Mucosa of descending colon (tissue), 3 donors: ENCODE results near the gene PHYHD1. TPM values are rescaled to one million over a fixed set of nuclear protein-coding genes. Genes with fewer than 3 reads are reported as not detected.
A peak's percentile ranks its signal among the peaks of the same experiment; 100 is the strongest.

Experiments
- ATAC-seq: fragments of 200-7000 bp; cut with Tn5 transposase; one replicate; pipeline ENCODE4 v1.9.1; 2020; ENCODE audit warnings: mild to moderate bottlenecking, moderate library complexity
- DNase-seq, 3 donors: peaks; one replicate each; pipeline ENCODE4 v3.0.0-alpha.2; 2020
- H3K36me3 ChIP-seq: fragments of 200-600 bp; one replicate; pipeline ENCODE4 v1.8.0; 2021; ENCODE audit warnings: low read depth, mild to moderate bottlenecking
- H3K4me1 ChIP-seq: fragments of 200-600 bp; one replicate; pipeline ENCODE4 v1.8.0; 2021; ENCODE audit warnings: low read depth, mild to moderate bottlenecking
- H3K4me3 ChIP-seq: fragments of 200-600 bp; one replicate; pipeline ENCODE4 v1.8.0; 2021; ENCODE audit warnings: mild to moderate bottlenecking
- H3K9me3 ChIP-seq: fragments of 200-600 bp; one replicate; pipeline ENCODE4 v1.8.0; 2021; ENCODE audit warnings: mild to moderate bottlenecking
- CTCF ChIP-seq: fragments of 200-600 bp; IDR thresholded peaks from one replicate; pipeline ENCODE4 v1.8.0; 2022; ENCODE audit warnings: antibody characterized with exemption, mild to moderate bottlenecking
- intact Hi-C, 2 donors: fragments of 100-400 bp; cut with DNase I in 1 of 2; cut with micrococcal nuclease in 1 of 2; formaldehyde crosslinking; loops; one replicate each; pipeline versions ENCODE4 v1.11.0 to v1.11.1; 2022; cut with DNase I, micrococcal nuclease
- total RNA-seq, 3 donors: library from RNA; stranded (reverse); fragmentation: NEBNext Ultra II Directional in 2 of 3; extraction: Animal tissue kit (Norgen Biotek cat#: 25700) in 2 of 3; gene quantifications; one replicate each; pipeline versions ENCODE4 v1.2.1 to v1.2.4, GENCODE V29; 2021 to 2023
- donor health status: DM: no; HTN: no; CAD: no; lungs with moderate emphysema.
- donor health status: DM: no; HTN: no; CAD: no.
- donor health status: DM: no; HTN: yes; CAD: no.

The PHYHD1 gene
- total RNA-seq, 3 donors from 2014 or later, result 2.2 to 19.0 (median 5.2) TPM

- DNase-seq (no peak), ATAC-seq (no peak)
- no peaks in the 10 kb centered on the region for H3K9me3 ChIP-seq
- no peak overlapping the region for H3K4me3 ChIP-seq
- no peak for TF ChIP-seq CTCF
- no peaks in the 10 kb centered on the region for H3K36me3 ChIP-seq
- H3K4me1 ChIP-seq, result peaks cover 11% of the 10 kb centered on the region
- intact Hi-C loops, result no loop called here
Observed at GRCh38 chr9:128918921-128919320, 1.9 kb upstream of the PHYHD1 start.

GRCh38 chr9:128919402-128920089 lies 1.2 kb upstream of the PHYHD1 start:
- ATAC-seq (no peak), DNase-seq (no peak)
- intact Hi-C loops, result no loop called here
- H3K4me1 ChIP-seq, result peaks cover 11% of the 10 kb centered on the region
- H3K4me3 ChIP-seq, result no peak overlapping the region
- TF ChIP-seq CTCF, result no peak
- no peaks in the 10 kb centered on the region for H3K36me3 ChIP-seq
- H3K9me3 ChIP-seq, result no peaks in the 10 kb centered on the region

- TF ChIP-seq CTCF, result no peak
- Histone ChIP-seq H3K36me3 (no peaks in the 10 kb centered on the region), H3K9me3 (no peaks in the 10 kb centered on the region), H3K4me3 (no peak overlapping the region), H3K4me1 (peaks cover 2% of the 10 kb centered on the region)
- intact Hi-C loops, result no loop called here
- DNase-seq, result peak in 1 of 3 donors; percentile 51
- peak; percentile 51 for ATAC-seq
Observed at GRCh38 chr9:128921881-128922763, 1.3 kb downstream of the PHYHD1 start.

- peaks cover 2% of the 10 kb centered on the region for H3K4me1 ChIP-seq
- ATAC-seq, result no peak
- H3K9me3 ChIP-seq, result no peaks in the 10 kb centered on the region
- no peak for DNase-seq
- intact Hi-C loops, result no loop called here
- H3K4me3 ChIP-seq, result no peak overlapping the region
- no peak for TF ChIP-seq CTCF
- H3K36me3 ChIP-seq, result no peaks in the 10 kb centered on the region
Observed at GRCh38 chr9:128923493-128923883, 2.7 kb downstream of the PHYHD1 start.

GRCh38 chr9:128927731-128928411 lies 7.1 kb downstream of the PHYHD1 start:
- DNase-seq, result peak in 2 of 3 donors; percentile 57 to 70
- peaks cover 2% of the 10 kb centered on the region for H3K4me1 ChIP-seq
- H3K9me3 ChIP-seq, result no peaks in the 10 kb centered on the region
- H3K4me3 ChIP-seq, result no peak overlapping the region
- intact Hi-C loops, result loop anchor here (5.0 kb wide), 1 partner anchor 66 kb away; no protein-coding TSS in a partner anchor
- H3K36me3 ChIP-seq, result no peaks in the 10 kb centered on the region
- peak; percentile 75 for TF ChIP-seq CTCF
- peak; percentile 92 for ATAC-seq
